T-cell (primary cell): ENCODE measurements around the gene CCNB1. TPM values are rescaled to one million over a fixed set of nuclear protein-coding genes. Genes with fewer than 3 reads are reported as not detected.

Source experiments
- ATAC-seq, 4 experiments: fragments of 200-7000 bp in 3 of 4; fragments of 150-1000 bp in 1 of 4; cut with Tn5 transposase; replicated peaks in 1 of 4; 1 replicate in 3 of 4; 2 replicates in 1 of 4; pipeline ENCODE4 v1.10.0; 2021; ENCODE audit warnings: moderate library complexity in 3 of 4, mild to moderate bottlenecking in 2 of 4, moderate number of reproducible peaks in 1 of 4
- CTCF ChIA-PET, 2 donors: fragments of 300-600 bp; sonication (Branson Sonifier 250); formaldehyde crosslinking; loops; one replicate each; lab custom pipeline; 2022; ENCODE audit warnings: antibody characterized with exemption in 2 of 2; lab: Charles Lee
- POLR2A ChIA-PET, 2 donors: fragments of 300-600 bp; sonication (Branson Sonifier 250); formaldehyde crosslinking; loops; one replicate each; lab custom pipeline; 2022; ENCODE audit warnings: antibody characterized with exemption in 2 of 2; lab: Charles Lee
- DNase-seq, 35 experiments: peaks; one replicate each; pipeline versions ENCODE4 v3.0.0 to v3.0.0-alpha.2; 2013 to 2023
- H3K27ac ChIP-seq: one replicate; pipeline ENCODE4 v1.5.1; 2013; ENCODE audit warnings: low read length
- H3K27me3 ChIP-seq, 2 experiments: replicated peaks in 1 of 2; 1 replicate in 1 of 2; 2 replicates in 1 of 2; pipeline versions ENCODE4 v1.6.1 to v1.7.0; 2013; ENCODE audit warnings: low read length in 1 of 2, mixed read lengths in 1 of 2; ENCODE audit not compliant: control insufficient read depth in 2 of 2, insufficient read depth in 2 of 2; ENCODE audit errors: extremely low read depth in 1 of 2
- H3K36me3 ChIP-seq, 2 donors: 1 replicate in 1 of 2; 2 replicates in 1 of 2; pipeline versions ENCODE4 v1.6.1 to v1.7.0; 2013; ENCODE audit warnings: low read length in 1 of 2; ENCODE audit not compliant: control insufficient read depth in 2 of 2, insufficient read depth in 1 of 2; ENCODE audit errors: extremely low read depth in 1 of 2
- H3K4me1 ChIP-seq, 2 experiments: 1 replicate in 1 of 2; 2 replicates in 1 of 2; pipeline versions ENCODE4 v1.6.1 to v1.7.0; 2013; ENCODE audit warnings: low read length in 2 of 2, mixed read lengths in 1 of 2; ENCODE audit not compliant: insufficient read depth in 2 of 2, control insufficient read depth in 1 of 2; ENCODE audit errors: extremely low read depth in 1 of 2
- H3K4me3 ChIP-seq, 2 donors: 1 replicate in 1 of 2; 2 replicates in 1 of 2; pipeline versions ENCODE4 v1.5.1 to v1.7.0; 2013; ENCODE audit warnings: mild to moderate bottlenecking in 2 of 2, low read length in 1 of 2, moderate library complexity in 1 of 2; ENCODE audit not compliant: control insufficient read depth in 1 of 2; ENCODE audit errors: extremely low read depth in 1 of 2
- H3K9me3 ChIP-seq: 2 replicates; pipeline ENCODE4 v1.7.0; 2013
- H3K27ac Mint-ChIP-seq, 2 donors: one replicate each; pipeline ENCODE4 v1.8.0; 2020 to 2021; ENCODE audit warnings: mild to moderate bottlenecking in 2 of 2, mixed read lengths in 2 of 2
- H3K27me3 Mint-ChIP-seq, 2 donors: one replicate each; pipeline ENCODE4 v1.8.0; 2021 to 2022; ENCODE audit warnings: mixed read lengths in 2 of 2
- H3K36me3 Mint-ChIP-seq: one replicate; pipeline ENCODE4 v1.8.0; 2021; ENCODE audit warnings: mixed read lengths
- H3K4me1 Mint-ChIP-seq, 3 donors: one replicate each; pipeline ENCODE4 v1.8.0; 2020 to 2022; ENCODE audit warnings: mixed read lengths in 3 of 3, mild to moderate bottlenecking in 1 of 3
- H3K4me3 Mint-ChIP-seq, 3 donors: one replicate each; pipeline ENCODE4 v1.8.0; 2020 to 2022; ENCODE audit warnings: mild to moderate bottlenecking in 3 of 3, mixed read lengths in 3 of 3, moderate library complexity in 3 of 3
- H3K9me3 Mint-ChIP-seq, 3 donors: one replicate each; pipeline ENCODE4 v1.8.0; 2020 to 2022; ENCODE audit warnings: mixed read lengths in 3 of 3
- WGBS: methylation state at CpG from one replicate; pipeline ENCODE4 v1.1.5; 2013; ENCODE audit warnings: missing lambda C conversion rate; ENCODE audit not compliant: insufficient coverage; 5-methylcytosine and 5-hydroxymethylcytosine counted together
- total RNA-seq, 35 experiments: library from RNA in 6 of 35; stranded (reverse) in 6 of 35; fragments of 120-200 nt in 1 of 35; gene quantifications; one replicate each; pipeline versions ENCODE4 v1.2.1 to v1.2.4 and lab custom pipeline; 2013 to 2026

The CCNB1 gene
- total RNA-seq, 5 donors from 2014 or later (not counting 1 experiment from before 2014, with no cell fraction given), result 1.6 to 4.1 (median 3.4) TPM

DNA sequence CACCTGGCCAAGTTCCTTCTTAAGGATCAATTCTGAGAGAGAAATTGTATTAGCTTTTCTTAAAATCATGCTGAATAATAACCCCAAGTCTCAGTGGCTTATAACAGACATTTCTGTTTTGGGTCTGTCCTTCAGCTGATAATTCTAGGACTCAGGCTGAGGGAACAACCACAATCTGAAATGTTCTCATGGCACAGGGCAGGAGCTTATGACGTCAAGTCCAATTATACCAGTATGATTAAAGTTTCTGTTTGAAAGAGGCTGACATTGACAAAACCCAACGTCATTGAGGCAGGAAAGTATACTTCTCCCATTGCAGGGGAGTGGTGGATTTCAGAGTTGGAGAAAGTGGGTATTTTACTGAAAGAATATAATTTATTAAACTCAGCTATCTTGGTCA is 44.2 kb downstream of the CCNB1 start:
- no peak overlapping the region for H3K4me3 Mint-ChIP-seq
- H3K27ac ChIP-seq, result no peak overlapping the region
- no peaks in the 10 kb centered on the region for H3K36me3 Mint-ChIP-seq
- no peaks in the 10 kb centered on the region for H3K27me3 ChIP-seq
- H3K4me3 ChIP-seq, result no peak overlapping the region
- no peaks in the 10 kb centered on the region for H3K9me3 Mint-ChIP-seq
- CTCF ChIA-PET, result interaction anchor here in 1 of 2 donors (0.7 to 1.1 kb wide), 2 partner anchors 9 to 162 kb away, joined by 3 read pairs; no protein-coding TSS in a partner anchor
- DNase-seq, result no peak
- no peaks in the 10 kb centered on the region for H3K4me1 ChIP-seq
- H3K27me3 Mint-ChIP-seq, result no peaks in the 10 kb centered on the region
- WGBS, result 80% methylated on average over 1 of the region's 2 CpGs
- peaks cover 0 to 3% (median 3%) of the 10 kb centered on the region in 3 donors for H3K4me1 Mint-ChIP-seq
- H3K27ac Mint-ChIP-seq, result no peak overlapping the region
- H3K9me3 ChIP-seq, result no peaks in the 10 kb centered on the region
- ATAC-seq, result no peak
- POLR2A ChIA-PET, result interaction anchor here in 1 of 2 donors (0.6 kb wide), 1 partner anchor 126 kb away, joined by 11 read pairs; no protein-coding TSS in a partner anchor
- no peaks in the 10 kb centered on the region for H3K36me3 ChIP-seq

DNA sequence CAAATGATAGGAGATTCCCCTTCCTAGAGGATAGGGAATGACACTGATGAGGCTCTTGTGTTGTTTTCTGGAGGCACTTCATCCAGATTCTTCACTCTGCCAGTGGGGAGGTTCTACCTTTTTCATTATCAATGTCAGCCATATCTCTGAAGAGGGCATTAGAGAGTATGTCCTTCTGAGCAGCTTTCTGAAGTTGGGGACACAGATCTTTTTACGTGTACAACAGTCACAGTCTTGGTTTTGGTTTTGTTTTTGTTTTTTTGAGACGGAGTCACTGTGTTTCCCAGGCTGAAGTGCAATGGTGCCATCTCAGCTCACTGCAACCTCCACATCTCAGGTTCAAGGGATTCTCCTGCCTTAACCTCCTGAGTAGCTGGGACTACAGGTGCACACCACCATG is 45.1 kb downstream of the CCNB1 start:
- Histone ChIP-seq H3K36me3 (no peaks in the 10 kb centered on the region), H3K4me1 (peaks cover 2 to 4% of the 10 kb centered on the region in 2 experiments), H3K27me3 (no peaks in the 10 kb centered on the region), H3K27ac (no peak overlapping the region), H3K4me3 (no peak overlapping the region), H3K9me3 (no peaks in the 10 kb centered on the region)
- H3K27ac Mint-ChIP-seq, result no peak overlapping the region
- no peaks in the 10 kb centered on the region for H3K27me3 Mint-ChIP-seq
- no peak overlapping the region for H3K4me3 Mint-ChIP-seq
- ChIA-PET POLR2A (no interaction called here), CTCF (interaction anchor here in 1 of 2 donors (0.5 kb wide), 1 partner anchor 25 kb away, joined by 3 read pairs; no protein-coding TSS in a partner anchor)
- no peaks in the 10 kb centered on the region for H3K9me3 Mint-ChIP-seq
- no peaks in the 10 kb centered on the region for H3K36me3 Mint-ChIP-seq
- H3K4me1 Mint-ChIP-seq, result peaks cover 0 to 5% (median 4%) of the 10 kb centered on the region in 3 donors
- DNase-seq (peak in 1 of 35 experiments; percentile 20), ATAC-seq (no peak)
- WGBS, result no CpG with 5 or more reads among the region's 2 CpGs

DNA sequence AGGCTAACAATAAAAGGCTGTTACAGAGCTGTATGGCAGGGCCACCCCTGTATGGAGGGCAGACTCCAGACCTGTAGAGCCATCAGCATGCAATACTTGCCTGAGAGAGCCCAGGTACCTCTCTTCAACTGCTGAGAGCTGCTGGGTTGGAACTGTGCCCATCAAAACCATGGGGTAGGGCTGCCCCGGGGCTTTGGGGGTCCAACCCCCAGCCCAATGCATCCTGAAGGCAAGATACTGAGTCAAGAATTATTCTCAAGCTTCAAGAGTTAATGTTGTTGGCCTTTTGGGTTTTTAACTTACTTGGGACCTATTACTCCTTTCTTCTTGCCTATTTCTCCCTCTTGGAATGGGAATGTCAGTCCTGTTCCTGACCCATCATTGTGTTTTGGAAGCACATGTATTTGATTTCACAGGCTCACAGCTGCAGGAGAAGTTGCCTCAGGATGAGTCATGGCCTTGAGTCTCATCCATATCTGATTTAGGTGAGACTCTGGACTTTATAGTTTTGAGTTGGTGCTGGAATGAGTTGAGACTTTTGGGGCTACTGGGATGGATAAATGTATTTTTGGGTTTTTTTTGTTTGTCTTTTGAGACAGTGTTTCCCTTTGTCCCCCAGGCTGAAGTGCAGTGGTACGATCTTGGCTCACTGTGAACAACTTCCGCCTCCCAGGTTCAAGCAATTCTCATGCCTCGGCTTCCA is 46.7 kb downstream of the CCNB1 start:
- no peaks in the 10 kb centered on the region for H3K27me3 Mint-ChIP-seq
- no peak overlapping the region for H3K27ac Mint-ChIP-seq
- Histone ChIP-seq H3K4me3 (no peak overlapping the region), H3K27me3 (no peaks in the 10 kb centered on the region), H3K9me3 (no peaks in the 10 kb centered on the region), H3K36me3 (no peaks in the 10 kb centered on the region), H3K4me1 (peaks cover 4 to 6% of the 10 kb centered on the region in 2 experiments), H3K27ac (no peak overlapping the region)
- ChIA-PET CTCF (no interaction called here), POLR2A (interaction anchor here in 1 of 2 donors (0.6 kb wide), 1 partner anchor 73 kb away, joined by 10 read pairs; no protein-coding TSS in a partner anchor)
- no peak overlapping the region for H3K4me3 Mint-ChIP-seq
- 100% methylated on average over 1 of the region's 4 CpGs for WGBS
- DNase-seq (no peak), ATAC-seq (no peak)
- peaks cover 6 to 13% (median 11%) of the 10 kb centered on the region in 3 donors for H3K4me1 Mint-ChIP-seq
- no peaks in the 10 kb centered on the region for H3K9me3 Mint-ChIP-seq
- H3K36me3 Mint-ChIP-seq, result no peaks in the 10 kb centered on the region

DNA sequence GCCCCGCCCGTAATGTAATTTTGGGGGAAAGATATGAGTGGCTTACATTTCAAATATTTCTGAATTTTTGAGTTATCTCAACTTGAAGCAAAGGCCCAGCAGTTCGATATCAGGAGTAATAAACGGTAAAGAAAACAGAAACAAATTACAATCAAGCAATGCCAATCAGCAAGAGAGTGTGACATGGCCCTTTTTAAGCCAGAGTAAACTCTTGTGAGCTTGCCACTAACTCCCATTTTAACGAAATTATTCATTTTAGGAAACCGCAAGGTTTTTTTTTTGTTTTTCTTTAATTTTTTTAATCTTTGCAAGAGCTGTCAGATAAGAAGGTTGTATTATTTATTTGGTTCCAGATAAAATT is 50.2 kb downstream of the CCNB1 start:
- no peak for DNase-seq
- Mint-ChIP-seq H3K9me3 (no peaks in the 10 kb centered on the region), H3K4me3 (peak overlapping the region; percentile 98 to 99 (median 98)), H3K27ac (peak overlapping the region; percentile 95 to 98), H3K27me3 (no peaks in the 10 kb centered on the region), H3K36me3 (peaks cover 2% of the 10 kb centered on the region), H3K4me1 (peaks cover 16 to 24% (median 18%) of the 10 kb centered on the region in 3 donors)
- Histone ChIP-seq H3K4me3 (peak overlapping the region; percentile 90 to 97), H3K9me3 (no peaks in the 10 kb centered on the region), H3K27me3 (no peaks in the 10 kb centered on the region), H3K36me3 (no peaks in the 10 kb centered on the region), H3K4me1 (peaks cover 7 to 10% of the 10 kb centered on the region in 2 experiments), H3K27ac (peak overlapping the region; percentile 83)
- WGBS, result no CpG with 5 or more reads among the region's 6 CpGs
- ChIA-PET POLR2A (interaction anchor here (0.6 to 1.0 kb wide), 5 partner anchors 15 to 115 kb away, joined by 3 to 5 read pairs (median 3); partner anchors contain the start of genes CCDC125 (in 1 of the 2) and CDK7 (in 1 of the 2)), CTCF (interaction anchor here (0.5 to 2.4 kb wide), 4 partner anchors 16 to 121 kb away, joined by 3 to 18 read pairs (median 4); partner anchors contain the start of gene CDK7 (in 1 of the 2))
- ATAC-seq, result no peak

DNA sequence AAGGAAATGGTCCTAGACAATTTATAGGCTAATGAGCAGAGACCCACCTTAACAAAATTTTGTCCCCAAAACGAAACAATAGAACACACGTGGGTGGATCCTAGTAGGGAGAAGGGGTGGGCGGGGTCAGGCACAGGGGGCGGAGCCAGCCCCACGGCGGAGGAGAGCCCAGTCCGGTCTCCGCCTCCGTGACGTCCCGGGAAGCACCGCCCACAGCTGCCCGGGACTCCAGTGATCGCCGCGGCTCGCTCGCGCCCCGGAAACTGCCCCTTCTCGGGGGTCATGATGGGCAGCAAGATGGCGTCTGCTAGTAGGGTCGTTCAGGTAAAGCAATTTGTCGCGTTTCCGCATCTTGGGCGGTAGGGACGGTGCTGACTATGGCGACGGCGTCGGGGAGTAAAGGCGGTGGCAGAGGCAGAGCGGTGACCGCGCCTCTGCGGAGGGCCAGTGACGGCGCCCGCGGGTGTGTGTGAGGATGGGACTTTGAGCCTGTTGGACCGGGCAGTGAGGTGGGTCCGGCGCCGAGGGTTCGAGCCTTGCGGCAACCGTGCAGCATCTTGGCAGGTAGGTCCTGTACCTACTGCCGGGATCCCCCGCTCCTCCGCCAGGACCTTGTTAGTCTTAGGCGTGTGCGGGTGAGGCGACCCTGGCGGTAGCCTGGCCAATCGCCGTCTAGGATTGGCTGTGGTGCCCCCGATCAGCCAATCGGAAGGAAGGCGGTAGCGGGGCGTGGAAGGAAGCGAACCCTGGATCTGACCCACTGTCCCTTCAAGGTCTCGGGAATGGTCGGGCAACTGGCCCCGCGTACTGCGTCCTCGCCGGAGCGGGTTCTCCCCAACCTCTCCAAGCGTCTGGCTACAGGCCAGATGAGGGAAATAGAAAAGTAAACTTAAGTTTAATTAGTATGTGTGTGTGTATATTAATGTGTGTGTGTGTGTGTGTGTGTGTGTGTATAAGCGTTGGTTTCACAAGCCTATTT is 50.9 kb downstream of the CCNB1 start:
- ChIA-PET POLR2A (interaction anchor here in 1 of 2 donors (0.6 to 1.6 kb wide), 8 partner anchors 15 to 115 kb away, joined by 3 to 5 read pairs (median 4); partner anchors contain the start of genes CCDC125 and CDK7), CTCF (interaction anchor here (0.7 to 2.4 kb wide), 3 partner anchors 17 to 124 kb away, joined by 4 to 18 read pairs (median 5); partner anchors contain the start of genes CDK7 (in 1 of the 2) and SLC30A5 (in 1 of the 2))
- peaks cover 3% of the 10 kb centered on the region for H3K36me3 Mint-ChIP-seq
- peak; percentile 91 to 96 (median 95) for ATAC-seq
- peak overlapping the region; percentile 83 for H3K27ac ChIP-seq
- peak overlapping the region; percentile 90 to 97 for H3K4me3 ChIP-seq
- DNase-seq, result peak; percentile 82 to 97 (median 91)
- H3K9me3 Mint-ChIP-seq, result no peaks in the 10 kb centered on the region
- H3K36me3 ChIP-seq, result no peaks in the 10 kb centered on the region
- H3K27me3 ChIP-seq, result no peaks in the 10 kb centered on the region
- under 1% methylated on average over 64 of the region's 73 CpGs for WGBS
- H3K9me3 ChIP-seq, result no peaks in the 10 kb centered on the region
- H3K27ac Mint-ChIP-seq, result peak overlapping the region; percentile 95 to 98
- peaks cover 18 to 26% (median 20%) of the 10 kb centered on the region in 3 donors for H3K4me1 Mint-ChIP-seq
- H3K27me3 Mint-ChIP-seq, result no peaks in the 10 kb centered on the region
- peak overlapping the region; percentile 98 to 99 (median 98) for H3K4me3 Mint-ChIP-seq
- H3K4me1 ChIP-seq, result peaks cover 7 to 10% of the 10 kb centered on the region in 2 experiments
